HPDE6-E6E7 (cell line): Measurements from ENCODE around the gene KRTAP6-1.

Experiments used
- DNase-seq: peaks from one replicate; pipeline ENCODE4 v3.0.0; 2011; ENCODE audit warnings: missing footprints; ENCODE audit errors: extremely low spot score

Gene KRTAP6-1

GRCh38 chr21:30613836-30614235 lies at the start of gene KRTAP6-1:
Gene KRTAP6-1 (minus strand): TSS chr21:30613930. CDS start chr21:30613904, 26 bp downstream.
- no peak for DNase-seq

GRCh38 chr21:30652891-30653290 lies 39.2 kb upstream of the KRTAP6-1 start:
- DNase-seq = no peak

GRCh38 chr21:30646904-30647414 lies 33.2 kb upstream of the KRTAP6-1 start:
- DNase-seq = no peak

GRCh38 chr21:30642564-30642963 lies 28.8 kb upstream of the KRTAP6-1 start, which contains the start of gene KRTAP20-3:
Gene KRTAP20-3 (plus strand): TSS chr21:30642864.
- DNase-seq = no peak

GRCh38 chr21:30638686-30639085 lies 25.0 kb upstream of the KRTAP6-1 start:
- DNase-seq = no peak

- no peak for DNase-seq
Measured at GRCh38 chr21:30634906-30635305, 21.2 kb upstream of the KRTAP6-1 start, which contains the start of gene KRTAP20-2. Gene KRTAP20-2 (plus strand): TSS chr21:30635206. CDS start chr21:30635264, 58 bp downstream.

GRCh38 chr21:30629200-30629599 lies 15.5 kb upstream of the KRTAP6-1 start:
- DNase-seq = no peak

GRCh38 chr21:30628109-30628508 lies 14.4 kb upstream of the KRTAP6-1 start:
- no peak for DNase-seq

- no peak for DNase-seq
Measured at GRCh38 chr21:30625449-30626165, 11.9 kb upstream of the KRTAP6-1 start.

- DNase-seq = no peak
Measured at GRCh38 chr21:30623362-30623761, 9.6 kb upstream of the KRTAP6-1 start.

- DNase-seq = no peak
Measured at GRCh38 chr21:30620522-30620921, 6.8 kb upstream of the KRTAP6-1 start, which contains the start of gene KRTAP20-4. Gene KRTAP20-4 (plus strand): TSS chr21:30620627.

GRCh38 chr21:30620080-30620479 lies 6.3 kb upstream of the KRTAP6-1 start:
- DNase-seq = no peak

- DNase-seq = no peak
Measured at GRCh38 chr21:30616125-30616524, 2.4 kb upstream of the KRTAP6-1 start, which contains the start of gene KRTAP20-1. Gene KRTAP20-1 (plus strand): TSS chr21:30616425. CDS start chr21:30616455, 30 bp downstream.

- no peak for DNase-seq
Measured at GRCh38 chr21:30615199-30615598, 1.5 kb upstream of the KRTAP6-1 start.

GRCh38 chr21:30612132-30612531 lies 1.6 kb downstream of the KRTAP6-1 start:
- DNase-seq = no peak

GRCh38 chr21:30605968-30606367 lies 7.8 kb downstream of the KRTAP6-1 start:
- DNase-seq = no peak

- no peak for DNase-seq
Measured at GRCh38 chr21:30600787-30601186, 12.9 kb downstream of the KRTAP6-1 start, which contains the start of gene KRTAP22-1. Gene KRTAP22-1 (plus strand): TSS chr21:30601087.

GRCh38 chr21:30598802-30599201 lies 14.9 kb downstream of the KRTAP6-1 start, which contains the start of gene KRTAP6-2:
Gene KRTAP6-2 (minus strand): TSS chr21:30598902. CDS start chr21:30598874, 28 bp downstream.
- DNase-seq = no peak

- no peak for DNase-seq
Measured at GRCh38 chr21:30592140-30592539, 21.6 kb downstream of the KRTAP6-1 start, which contains the start of gene KRTAP6-3. Gene KRTAP6-3 (plus strand): TSS chr21:30592440. CDS start chr21:30592446, 6 bp downstream.

- no peak for DNase-seq
Measured at GRCh38 chr21:30590297-30590696, 23.4 kb downstream of the KRTAP6-1 start, which contains the start of gene KRTAP22-2. Gene KRTAP22-2 (minus strand): TSS chr21:30590397.

GRCh38 chr21:30582870-30583269 lies 30.9 kb downstream of the KRTAP6-1 start:
- no peak for DNase-seq

GRCh38 chr21:30580132-30580531 lies 33.6 kb downstream of the KRTAP6-1 start:
- no peak for DNase-seq

GRCh38 chr21:30579346-30579745 lies 34.4 kb downstream of the KRTAP6-1 start:
- no peak for DNase-seq
